Nephron progenitor cell (in vitro differentiated cells): ENCODE measurements around the gene ZNF543.

ENCODE experiments used
- DNase-seq: peaks from one replicate; pipeline ENCODE4 v3.0.0; 2021
- H3K27ac Mint-ChIP-seq: 2 replicates; pipeline ENCODE4 v1.8.0; 2021; ENCODE audit warnings: mild to moderate bottlenecking, moderate library complexity, mixed read lengths
- H3K27me3 Mint-ChIP-seq: 2 replicates; pipeline ENCODE4 v1.8.0; 2021; ENCODE audit warnings: mild to moderate bottlenecking, low read depth, mixed read lengths; ENCODE audit not compliant: poor library complexity
- H3K36me3 Mint-ChIP-seq: 2 replicates; pipeline ENCODE4 v1.8.0; 2021; ENCODE audit warnings: low read depth, mixed read lengths
- H3K4me1 Mint-ChIP-seq: 2 replicates; pipeline ENCODE4 v1.8.0; 2021; ENCODE audit warnings: mixed read lengths
- H3K4me3 Mint-ChIP-seq: 2 replicates; pipeline ENCODE4 v1.8.0; 2021; ENCODE audit warnings: mild to moderate bottlenecking, moderate library complexity, mixed read lengths
- H3K9me3 Mint-ChIP-seq: 2 replicates; pipeline ENCODE4 v1.8.0; 2021; ENCODE audit warnings: mild to moderate bottlenecking, moderate library complexity, mixed read lengths
- TF ChIP-seq, protein P1 (sequence below): fragments of 200-600 bp; sonication (generic); IDR thresholded peaks from 2 replicates; pipeline ENCODE4 v1.5.0; 2021; ENCODE audit warnings: antibody characterized with exemption

ZNF543 gene

DNA sequence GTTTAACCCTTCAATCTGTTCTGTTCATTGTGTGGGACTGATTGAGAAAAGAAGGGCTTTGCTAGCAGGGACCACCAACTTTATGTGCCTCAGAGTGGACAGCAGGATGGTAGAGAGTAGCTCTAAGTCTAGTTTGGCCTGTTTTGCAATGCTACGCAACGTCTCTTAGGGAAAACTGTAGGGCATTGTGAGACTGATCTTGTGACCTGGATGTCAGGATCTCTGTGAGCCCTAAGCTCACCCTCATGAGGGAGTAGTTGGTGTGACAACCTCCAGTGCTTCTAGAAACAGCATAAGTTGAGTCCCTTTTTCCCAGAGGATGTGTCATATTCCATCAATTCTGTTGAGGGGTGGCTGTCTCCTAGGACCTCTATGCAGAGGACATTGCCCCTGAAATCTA, 9.5 kb upstream of the ZNF543 start:
- H3K27ac Mint-ChIP-seq = no peak overlapping the region
- no peaks in the 10 kb centered on the region for H3K4me1 Mint-ChIP-seq
- TF ChIP-seq, protein P1, sequence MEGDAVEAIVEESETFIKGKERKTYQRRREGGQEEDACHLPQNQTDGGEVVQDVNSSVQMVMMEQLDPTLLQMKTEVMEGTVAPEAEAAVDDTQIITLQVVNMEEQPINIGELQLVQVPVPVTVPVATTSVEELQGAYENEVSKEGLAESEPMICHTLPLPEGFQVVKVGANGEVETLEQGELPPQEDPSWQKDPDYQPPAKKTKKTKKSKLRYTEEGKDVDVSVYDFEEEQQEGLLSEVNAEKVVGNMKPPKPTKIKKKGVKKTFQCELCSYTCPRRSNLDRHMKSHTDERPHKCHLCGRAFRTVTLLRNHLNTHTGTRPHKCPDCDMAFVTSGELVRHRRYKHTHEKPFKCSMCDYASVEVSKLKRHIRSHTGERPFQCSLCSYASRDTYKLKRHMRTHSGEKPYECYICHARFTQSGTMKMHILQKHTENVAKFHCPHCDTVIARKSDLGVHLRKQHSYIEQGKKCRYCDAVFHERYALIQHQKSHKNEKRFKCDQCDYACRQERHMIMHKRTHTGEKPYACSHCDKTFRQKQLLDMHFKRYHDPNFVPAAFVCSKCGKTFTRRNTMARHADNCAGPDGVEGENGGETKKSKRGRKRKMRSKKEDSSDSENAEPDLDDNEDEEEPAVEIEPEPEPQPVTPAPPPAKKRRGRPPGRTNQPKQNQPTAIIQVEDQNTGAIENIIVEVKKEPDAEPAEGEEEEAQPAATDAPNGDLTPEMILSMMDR = no peak
- peaks cover 54% of the 10 kb centered on the region for H3K27me3 Mint-ChIP-seq
- H3K9me3 Mint-ChIP-seq = peaks cover 14% of the 10 kb centered on the region
- no peak overlapping the region for H3K4me3 Mint-ChIP-seq
- DNase-seq = no peak
- H3K36me3 Mint-ChIP-seq = peaks cover 4% of the 10 kb centered on the region

DNA sequence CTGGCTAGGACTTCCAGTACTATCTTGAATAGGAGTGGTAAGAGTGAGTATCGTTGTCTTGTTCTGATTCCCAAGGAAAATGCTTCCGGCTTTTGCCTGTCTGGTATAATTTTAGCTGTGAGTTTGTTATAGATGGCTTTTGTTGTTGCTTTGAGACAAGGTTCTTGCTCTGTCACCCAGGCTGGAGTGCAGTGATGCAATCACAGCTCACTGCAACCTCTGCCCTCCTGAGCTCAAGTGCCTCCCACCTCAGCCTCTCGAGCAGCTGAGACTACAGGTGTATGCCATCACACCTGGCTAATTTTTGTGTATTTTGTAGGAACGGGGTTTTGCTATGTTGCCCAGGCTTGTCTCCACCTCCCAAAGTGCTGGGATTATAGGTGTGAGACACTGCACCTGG, 6.1 kb upstream of the ZNF543 start:
- no peaks in the 10 kb centered on the region for H3K4me1 Mint-ChIP-seq
- no peak overlapping the region for H3K27ac Mint-ChIP-seq
- peaks cover 78% of the 10 kb centered on the region for H3K27me3 Mint-ChIP-seq
- peaks cover 4% of the 10 kb centered on the region for H3K36me3 Mint-ChIP-seq
- DNase-seq = no peak
- no peak overlapping the region for H3K4me3 Mint-ChIP-seq
- TF ChIP-seq, protein P1 = no peak
- peaks cover 5% of the 10 kb centered on the region for H3K9me3 Mint-ChIP-seq

DNA sequence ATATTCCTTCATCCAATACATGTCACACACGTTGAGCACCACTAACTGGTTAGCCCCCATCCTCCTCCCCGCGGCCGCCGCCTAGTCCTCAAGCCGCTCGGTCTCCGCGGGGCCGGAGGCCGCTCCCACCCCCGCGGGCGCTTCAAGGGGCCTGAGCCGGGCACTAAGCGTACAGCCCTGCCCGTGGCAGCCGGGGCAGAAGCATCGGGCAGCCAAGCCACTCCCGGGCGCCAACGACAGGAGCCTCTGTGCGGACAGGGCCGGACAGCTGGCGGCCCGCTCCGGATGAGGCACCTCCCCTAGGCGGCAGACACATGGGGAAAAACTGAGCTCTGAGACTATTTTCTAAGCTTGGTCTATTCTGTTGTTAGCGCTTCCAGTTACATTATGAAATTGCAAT, 2.8 kb upstream of the ZNF543 start:
- TF ChIP-seq, protein P1 = no peak
- DNase-seq = no peak
- no peak overlapping the region for H3K4me3 Mint-ChIP-seq
- H3K9me3 Mint-ChIP-seq = no peaks in the 10 kb centered on the region
- H3K27me3 Mint-ChIP-seq = peaks cover 56% of the 10 kb centered on the region
- peaks cover 27% of the 10 kb centered on the region for H3K4me1 Mint-ChIP-seq
- no peak overlapping the region for H3K27ac Mint-ChIP-seq
- peaks cover under 1% of the 10 kb centered on the region for H3K36me3 Mint-ChIP-seq

DNA sequence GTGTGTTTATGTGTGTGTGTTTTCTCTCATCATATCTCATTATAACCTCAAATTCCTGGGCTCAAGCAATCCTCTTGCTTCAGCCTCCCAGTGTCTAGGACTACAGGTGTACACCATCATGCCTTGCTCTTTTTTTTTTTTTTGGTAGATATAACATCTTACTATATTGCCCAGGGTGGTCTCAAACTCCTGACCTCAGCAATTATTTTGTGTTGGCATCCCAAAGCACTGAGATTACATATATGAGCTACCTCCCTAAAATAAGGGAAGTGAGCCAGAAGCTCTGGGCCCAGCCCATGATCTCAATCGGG, 448 bp upstream of the ZNF543 start:
- DNase-seq = no peak
- peak overlapping the region; percentile 93 for H3K4me3 Mint-ChIP-seq
- no peaks in the 10 kb centered on the region for H3K9me3 Mint-ChIP-seq
- H3K36me3 Mint-ChIP-seq = peaks cover 20% of the 10 kb centered on the region
- H3K27ac Mint-ChIP-seq = peak overlapping the region; percentile 97
- TF ChIP-seq, protein P1 = no peak
- H3K4me1 Mint-ChIP-seq = peaks cover 33% of the 10 kb centered on the region
- H3K27me3 Mint-ChIP-seq = peaks cover 33% of the 10 kb centered on the region

DNA sequence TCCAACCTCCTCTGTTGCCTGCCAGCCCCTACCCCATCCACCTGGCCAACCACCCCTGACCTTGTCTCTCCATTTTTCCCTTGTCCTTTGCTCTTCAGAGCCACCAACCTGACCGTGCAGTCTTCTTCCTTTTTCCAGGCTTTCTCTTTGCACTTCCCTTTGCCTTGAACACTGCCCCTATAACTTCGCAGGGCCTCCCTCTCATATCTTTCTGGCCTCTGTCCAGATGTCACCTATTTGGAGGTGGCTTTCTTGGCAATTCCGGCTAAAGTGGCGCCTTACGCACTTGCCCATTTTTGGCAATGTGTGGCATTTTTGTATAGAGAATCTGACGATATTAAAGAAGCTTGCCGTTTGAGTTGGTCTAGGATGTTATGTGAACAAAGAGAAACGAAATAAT, 844 bp downstream of the ZNF543 start:
- Mint-ChIP-seq H3K27me3 (peaks cover 20% of the 10 kb centered on the region), H3K27ac (peak overlapping the region; percentile 97), H3K36me3 (peaks cover 33% of the 10 kb centered on the region), H3K9me3 (no peaks in the 10 kb centered on the region), H3K4me3 (peak overlapping the region; percentile 93), H3K4me1 (peaks cover 33% of the 10 kb centered on the region)
- no peak for DNase-seq
- TF ChIP-seq, protein P1 = no peak

DNA sequence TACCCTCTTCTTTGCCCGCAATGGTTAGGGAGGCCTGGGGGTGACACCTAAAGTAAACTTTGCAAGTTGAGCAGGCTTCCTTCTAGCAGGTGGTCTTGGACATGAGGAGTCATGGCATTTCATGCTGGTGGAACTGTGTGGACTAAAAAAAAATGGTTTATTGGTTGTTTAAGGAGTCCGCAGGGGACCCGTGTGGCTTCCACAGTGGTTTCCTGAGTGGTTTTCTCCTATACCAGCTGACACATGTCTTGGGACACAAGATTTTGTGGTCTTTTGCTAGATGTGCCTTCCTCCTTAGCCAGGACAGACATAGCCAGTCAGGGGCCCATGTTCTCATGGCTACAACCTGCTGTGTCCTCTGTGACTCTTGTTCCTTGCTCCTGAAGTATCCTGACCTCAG, 1.5 kb downstream of the ZNF543 start:
- Mint-ChIP-seq H3K36me3 (peaks cover 39% of the 10 kb centered on the region), H3K27me3 (peaks cover 14% of the 10 kb centered on the region), H3K27ac (no peak overlapping the region), H3K4me3 (peak overlapping the region; percentile 93), H3K4me1 (peaks cover 33% of the 10 kb centered on the region), H3K9me3 (no peaks in the 10 kb centered on the region)
- DNase-seq = no peak
- TF ChIP-seq, protein P1 = no peak
